Activated CD8-positive, alpha-beta T cell treated with anti-CD3 and anti-CD28 coated beads, Interleukin-2, amount 10 ng/mL, durations not matched to agents 7 days and 5 days (primary cell): ENCODE measurements around the gene TMEM184B. TPM values are rescaled to one million over a fixed set of nuclear protein-coding genes. Genes with fewer than 3 reads are reported as not detected.
A peak's percentile ranks its signal among the peaks of the same experiment; 100 is the strongest.

Source experiments
- ATAC-seq: fragments of 150-1000 bp; cut with Tn5 transposase; one replicate; pipeline ENCODE4 v1.10.0; 2021; ENCODE audit warnings: moderate library complexity
- CTCF ChIA-PET: fragments of 350-600 bp; sonication (Branson Sonifier 250); formaldehyde crosslinking; loops from one replicate; lab custom pipeline; 2021; ENCODE audit warnings: antibody characterized with exemption; lab: Charles Lee
- POLR2A ChIA-PET: fragments of 350-600 bp; sonication (Branson Sonifier 250); formaldehyde crosslinking; loops from one replicate; lab custom pipeline; 2021; ENCODE audit warnings: antibody characterized with exemption; lab: Charles Lee
- DNase-seq: peaks from one replicate; pipeline ENCODE4 v3.0.0-alpha.2; 2020
- H3K27ac Mint-ChIP-seq: one replicate; pipeline ENCODE4 v1.8.0; 2021; ENCODE audit warnings: mild to moderate bottlenecking, mixed read lengths
- H3K27me3 Mint-ChIP-seq: one replicate; pipeline ENCODE4 v1.8.0; 2021; ENCODE audit warnings: low read depth, mixed read lengths
- H3K36me3 Mint-ChIP-seq: one replicate; pipeline ENCODE4 v1.8.0; 2021; ENCODE audit warnings: low read depth, mixed read lengths
- H3K4me1 Mint-ChIP-seq: one replicate; pipeline ENCODE4 v1.8.0; 2021; ENCODE audit warnings: low read depth, mixed read lengths
- H3K4me3 Mint-ChIP-seq: one replicate; pipeline ENCODE4 v1.8.0; 2021; ENCODE audit warnings: mild to moderate bottlenecking, mixed read lengths
- H3K9me3 Mint-ChIP-seq: one replicate; pipeline ENCODE4 v1.8.0; 2022; ENCODE audit warnings: mixed read lengths; ENCODE audit not compliant: insufficient read depth
- total RNA-seq, 2 experiments: library from RNA; stranded (reverse); gene quantifications; one replicate each; pipeline ENCODE4 v1.2.3, GENCODE V29; 2021

Gene TMEM184B
- total RNA-seq = 10 to 100 TPM; 30.8 to 31.4 TPM

GRCh38 chr22:38272373-38273134, at the start of gene TMEM184B:
TMEM184B (minus strand) TSS chr22:38273010; CDS start chr22:38247961, 25,049 bp downstream.
- DNase-seq (peak; percentile 82), ATAC-seq (peak; percentile 98)
- peak within 1 kb of the TSS; percentile 75 for H3K4me3 Mint-ChIP-seq
- H3K9me3 Mint-ChIP-seq = no peaks in the 10 kb centered on the region
- H3K27me3 Mint-ChIP-seq = peaks cover 8% of the 10 kb centered on the region
- peak within 1 kb of the TSS; percentile 88 for H3K27ac Mint-ChIP-seq
- peaks cover 38% of the 10 kb centered on the region for H3K4me1 Mint-ChIP-seq
- ChIA-PET POLR2A (interaction anchor here (1.2 kb wide), 1 partner anchor 45 kb away, joined by 3 read pairs; no protein-coding TSS in a partner anchor), CTCF (interaction anchor here (1.2 to 1.9 kb wide), 2 partner anchors 70 to 221 kb away, joined by 3 to 7 read pairs; partner anchors contain the start of gene MAFF)
- peaks cover 2% of the 10 kb centered on the region for H3K36me3 Mint-ChIP-seq

- H3K9me3 Mint-ChIP-seq = no peaks in the 10 kb centered on the region
- H3K36me3 Mint-ChIP-seq = no peaks in the 10 kb centered on the region
- peaks cover 11% of the 10 kb centered on the region for H3K4me1 Mint-ChIP-seq
- H3K4me3 Mint-ChIP-seq = no peak overlapping the region
- no peak for ATAC-seq
- H3K27ac Mint-ChIP-seq = no peak overlapping the region
- H3K27me3 Mint-ChIP-seq = no peaks in the 10 kb centered on the region
- CTCF ChIA-PET = interaction anchor here (1.3 kb wide), 1 partner anchor 15 kb away, joined by 3 read pairs; no protein-coding TSS in a partner anchor
- POLR2A ChIA-PET = interaction anchor here (0.6 kb wide), 1 partner anchor 176 kb away, joined by 3 read pairs; no protein-coding TSS in a partner anchor
- DNase-seq = no peak
These were observed 48.0 kb upstream of the TMEM184B start for GRCh38 chr22:38320605-38321402.

GRCh38 chr22:38318792-38319773, 46.3 kb upstream of the TMEM184B start:
- Mint-ChIP-seq H3K27ac (peak overlapping the region; percentile 34), H3K9me3 (no peaks in the 10 kb centered on the region), H3K4me1 (peaks cover 28% of the 10 kb centered on the region), H3K36me3 (peaks cover 2% of the 10 kb centered on the region), H3K4me3 (no peak overlapping the region), H3K27me3 (no peaks in the 10 kb centered on the region)
- DNase-seq = no peak
- ChIA-PET CTCF (interaction anchor here (1.3 kb wide), 1 partner anchor 13 kb away, joined by 3 read pairs; no protein-coding TSS in a partner anchor), POLR2A (no interaction called here)
- ATAC-seq = no peak

GRCh38 chr22:38317995-38318715, 45.3 kb upstream of the TMEM184B start:
- H3K27ac Mint-ChIP-seq = peak overlapping the region; percentile 88
- no peak for ATAC-seq
- peaks cover 6% of the 10 kb centered on the region for H3K36me3 Mint-ChIP-seq
- DNase-seq = no peak
- peaks cover 37% of the 10 kb centered on the region for H3K4me1 Mint-ChIP-seq
- CTCF ChIA-PET = interaction anchor here (0.8 kb wide), 1 partner anchor 12 kb away, joined by 4 read pairs; no protein-coding TSS in a partner anchor
- no peaks in the 10 kb centered on the region for H3K9me3 Mint-ChIP-seq
- H3K27me3 Mint-ChIP-seq = no peaks in the 10 kb centered on the region
- H3K4me3 Mint-ChIP-seq = peak overlapping the region; percentile 78
- POLR2A ChIA-PET = interaction anchor here (0.7 kb wide), 1 partner anchor 45 kb away, joined by 3 read pairs; the partner anchor contains the start of gene TMEM184B

- Mint-ChIP-seq H3K36me3 (peaks cover 11% of the 10 kb centered on the region), H3K9me3 (no peaks in the 10 kb centered on the region), H3K4me1 (peaks cover 45% of the 10 kb centered on the region), H3K27me3 (no peaks in the 10 kb centered on the region), H3K27ac (peak within 1 kb of the TSS; percentile 89), H3K4me3 (peak within 1 kb of the TSS; percentile 80)
- ATAC-seq (peak; percentile 73), DNase-seq (peak; percentile 74)
- POLR2A ChIA-PET = interaction anchor here (0.7 kb wide), 1 partner anchor 44 kb away, joined by 3 read pairs; the partner anchor contains the start of gene TMEM184B
- CTCF ChIA-PET = interaction anchor here (0.8 kb wide), 1 partner anchor 11 kb away, joined by 4 read pairs; no protein-coding TSS in a partner anchor
These were observed 44.5 kb upstream of the TMEM184B start, which contains the start of gene CSNK1E for GRCh38 chr22:38317122-38317994. CSNK1E (minus strand) TSS chr22:38317433; CDS start chr22:38314157, 3,276 bp downstream.

- H3K27me3 Mint-ChIP-seq = no peaks in the 10 kb centered on the region
- peaks cover 50% of the 10 kb centered on the region for H3K4me1 Mint-ChIP-seq
- H3K27ac Mint-ChIP-seq = peak overlapping the region; percentile 89
- peak overlapping the region; percentile 80 for H3K4me3 Mint-ChIP-seq
- no peaks in the 10 kb centered on the region for H3K9me3 Mint-ChIP-seq
- ATAC-seq (peak; percentile 68), DNase-seq (peak; percentile 56)
- ChIA-PET POLR2A (interaction anchor here (0.6 kb wide), 1 partner anchor 111 kb away, joined by 3 read pairs; no protein-coding TSS in a partner anchor), CTCF (interaction anchor here (1.0 kb wide), 1 partner anchor 365 kb away, joined by 3 read pairs; the partner anchor contains the start of gene TOMM22)
- H3K36me3 Mint-ChIP-seq = peaks cover 11% of the 10 kb centered on the region
These were observed 43.7 kb upstream of the TMEM184B start for GRCh38 chr22:38316364-38317121.

GRCh38 chr22:38315823-38316363, 43.1 kb upstream of the TMEM184B start:
- no peaks in the 10 kb centered on the region for H3K9me3 Mint-ChIP-seq
- peak overlapping the region; percentile 80 for H3K4me3 Mint-ChIP-seq
- ChIA-PET CTCF (interaction anchor here (1.0 to 1.5 kb wide), 2 partner anchors 49 to 366 kb away, joined by 3 to 4 read pairs; partner anchors contain the start of gene TOMM22), POLR2A (interaction anchor here (0.6 kb wide), 3 partner anchors 46 to 367 kb away, joined by 3 to 4 read pairs (median 3); no protein-coding TSS in a partner anchor)
- ATAC-seq (no peak), DNase-seq (no peak)
- peaks cover 16% of the 10 kb centered on the region for H3K36me3 Mint-ChIP-seq
- peaks cover 56% of the 10 kb centered on the region for H3K4me1 Mint-ChIP-seq
- H3K27me3 Mint-ChIP-seq = no peaks in the 10 kb centered on the region
- peak overlapping the region; percentile 89 for H3K27ac Mint-ChIP-seq

- ChIA-PET CTCF (interaction anchor here (1.0 to 1.5 kb wide), 2 partner anchors 48 to 263 kb away, joined by 3 to 4 read pairs; no protein-coding TSS in a partner anchor), POLR2A (interaction anchor here (0.6 kb wide), 3 partner anchors 45 to 366 kb away, joined by 3 to 4 read pairs (median 3); no protein-coding TSS in a partner anchor)
- DNase-seq (no peak), ATAC-seq (peak; percentile 7)
- Mint-ChIP-seq H3K9me3 (no peaks in the 10 kb centered on the region), H3K36me3 (peaks cover 18% of the 10 kb centered on the region), H3K4me3 (peak overlapping the region; percentile 80), H3K27ac (peak overlapping the region; percentile 89), H3K27me3 (no peaks in the 10 kb centered on the region), H3K4me1 (peaks cover 60% of the 10 kb centered on the region)
These were observed 42.4 kb upstream of the TMEM184B start for GRCh38 chr22:38314933-38315822.
